Measurements from ENCODE around the gene PXN.

GRCh38 chr12:120211904-120212283 lies 53.6 kb downstream of the PXN start:
- TF ChIP-seq ISL1 (CRISPR knock-in tag; IDR thresholded peaks at IDR 0.05) (no peak), ZNF8 (CRISPR knock-in tag; IDR thresholded peaks at IDR 0.05) (no peak), PATZ1 (CRISPR knock-in tag; IDR thresholded peaks at IDR 0.05; ENCODE audit: borderline replicate concordance) (no peak), ZFP30 (CRISPR knock-in tag; IDR thresholded peaks at IDR 0.05) (no peak), OSR1 (CRISPR knock-in tag; IDR thresholded peaks at IDR 0.05) (no peak), ARNTL (CRISPR knock-in tag; IDR thresholded peaks at IDR 0.05; ENCODE audit: borderline replicate concordance, low read depth) (no peak), ZNF565 (CRISPR knock-in tag; conservative IDR thresholded peaks at IDR 0.05; ENCODE audit: low read depth) (no peak)

All from SK-N-SH treated with all-trans-retinoic acid at 6 μM for 48 hours (cell line).